ENCODE data around the gene RENBP.

GRCh38 chrX:153992180-153992579 lies 47.7 kb upstream of the RENBP start:
- TF ChIP-seq CTCF (IDR thresholded peaks at IDR 0.05) (no peak), SMC3 (IDR thresholded peaks at IDR 0.05; ENCODE audit: low read depth, low read length) (no peak), RAD21 (IDR thresholded peaks at IDR 0.05; ENCODE audit: low read length) (no peak), YY1 (IDR thresholded peaks at IDR 0.05; ENCODE audit: low read depth) (no peak), IRF3 (IDR thresholded peaks at IDR 0.05; ENCODE audit: low read depth, low read length) (no peak), POLR2AphosphoS5 (IDR thresholded peaks at IDR 0.05; ENCODE audit: low read depth, low read length) (no peak), REST (IDR thresholded peaks at IDR 0.05; ENCODE audit: low read depth, low read length) (no peak)

Measured in SK-N-SH (cell line).